Measurements from ENCODE around the gene MUC5AC.
"Not testable (repeated sequence)": the region's sequence is repeated elsewhere in the genome, so short reads cannot be mapped to it uniquely, and the experiment has no call there.

Gene MUC5AC

GRCh38 chr11:1158681-1159487 lies 1.1 kb downstream of the MUC5AC start:
- H3K4me3 ChIP-seq = no peak overlapping the region
- H3K27ac ChIP-seq = no peak overlapping the region

- H3K4me3 ChIP-seq, H3K27ac ChIP-seq: not testable (repeated sequence)
Measured at GRCh38 chr11:1159488-1160220, 1.9 kb downstream of the MUC5AC start.

GRCh38 chr11:1160231-1161101 lies 2.7 kb downstream of the MUC5AC start:
- Histone ChIP-seq H3K27ac (no peak overlapping the region), H3K4me3 (no peak overlapping the region)

GRCh38 chr11:1161410-1162137 lies 3.8 kb downstream of the MUC5AC start:
- H3K27ac ChIP-seq = no peak overlapping the region
- no peak overlapping the region for H3K4me3 ChIP-seq

GRCh38 chr11:1162138-1162475 lies 4.4 kb downstream of the MUC5AC start:
- no peak overlapping the region for H3K4me3 ChIP-seq

GRCh38 chr11:1162491-1163311 lies 4.9 kb downstream of the MUC5AC start:
- H3K27ac ChIP-seq = no peak overlapping the region
- H3K4me3 ChIP-seq = no peak overlapping the region

More at GRCh38 chr11:1162138-1162475, 4.4 kb downstream of the MUC5AC start:
- H3K27ac ChIP-seq = no peak overlapping the region

- Histone ChIP-seq H3K4me3 (no peak overlapping the region), H3K27ac (no peak overlapping the region)
Measured at GRCh38 chr11:1163321-1163910, 5.7 kb downstream of the MUC5AC start.

GRCh38 chr11:1163911-1164735 lies 6.4 kb downstream of the MUC5AC start:
- Histone ChIP-seq H3K27ac (no peak overlapping the region), H3K4me3 (no peak overlapping the region)

GRCh38 chr11:1164779-1165255 lies 7.1 kb downstream of the MUC5AC start:
- not testable (repeated sequence) for H3K27ac ChIP-seq, H3K4me3 ChIP-seq

GRCh38 chr11:1165256-1166041 lies 7.7 kb downstream of the MUC5AC start:
- Histone ChIP-seq H3K4me3 (no peak overlapping the region), H3K27ac (no peak overlapping the region)

GRCh38 chr11:1167256-1167655 lies 9.5 kb downstream of the MUC5AC start:
- H3K4me3 ChIP-seq = no peak overlapping the region
- H3K27ac ChIP-seq = no peak overlapping the region

- Histone ChIP-seq H3K4me3 (no peak overlapping the region), H3K27ac (no peak overlapping the region)
Measured at GRCh38 chr11:1167751-1168231, 10.0 kb downstream of the MUC5AC start.

GRCh38 chr11:1168256-1168655 lies 10.5 kb downstream of the MUC5AC start:
- Histone ChIP-seq H3K4me3 (no peak overlapping the region), H3K27ac (no peak overlapping the region)

- no peak overlapping the region for H3K4me3 ChIP-seq
- H3K27ac ChIP-seq = no peak overlapping the region
Measured at GRCh38 chr11:1168721-1169161, 11.0 kb downstream of the MUC5AC start.

- H3K27ac ChIP-seq = no peak overlapping the region
- H3K4me3 ChIP-seq = no peak overlapping the region
Measured at GRCh38 chr11:1171223-1171984, 13.7 kb downstream of the MUC5AC start.
